NCI-H2029 (cell line): ENCODE data around the gene DNLZ.
A peak's percentile ranks its signal among the peaks of the same experiment; 100 is the strongest.

Experiments
- DNase-seq: peaks from one replicate; lab custom pipeline; 2025; lab: John Stamatoyannopoulos, UW

DNLZ gene

GRCh38 chr9:136343121-136343883 is 20.2 kb downstream of the DNLZ start:
- no peak for DNase-seq

DNA sequence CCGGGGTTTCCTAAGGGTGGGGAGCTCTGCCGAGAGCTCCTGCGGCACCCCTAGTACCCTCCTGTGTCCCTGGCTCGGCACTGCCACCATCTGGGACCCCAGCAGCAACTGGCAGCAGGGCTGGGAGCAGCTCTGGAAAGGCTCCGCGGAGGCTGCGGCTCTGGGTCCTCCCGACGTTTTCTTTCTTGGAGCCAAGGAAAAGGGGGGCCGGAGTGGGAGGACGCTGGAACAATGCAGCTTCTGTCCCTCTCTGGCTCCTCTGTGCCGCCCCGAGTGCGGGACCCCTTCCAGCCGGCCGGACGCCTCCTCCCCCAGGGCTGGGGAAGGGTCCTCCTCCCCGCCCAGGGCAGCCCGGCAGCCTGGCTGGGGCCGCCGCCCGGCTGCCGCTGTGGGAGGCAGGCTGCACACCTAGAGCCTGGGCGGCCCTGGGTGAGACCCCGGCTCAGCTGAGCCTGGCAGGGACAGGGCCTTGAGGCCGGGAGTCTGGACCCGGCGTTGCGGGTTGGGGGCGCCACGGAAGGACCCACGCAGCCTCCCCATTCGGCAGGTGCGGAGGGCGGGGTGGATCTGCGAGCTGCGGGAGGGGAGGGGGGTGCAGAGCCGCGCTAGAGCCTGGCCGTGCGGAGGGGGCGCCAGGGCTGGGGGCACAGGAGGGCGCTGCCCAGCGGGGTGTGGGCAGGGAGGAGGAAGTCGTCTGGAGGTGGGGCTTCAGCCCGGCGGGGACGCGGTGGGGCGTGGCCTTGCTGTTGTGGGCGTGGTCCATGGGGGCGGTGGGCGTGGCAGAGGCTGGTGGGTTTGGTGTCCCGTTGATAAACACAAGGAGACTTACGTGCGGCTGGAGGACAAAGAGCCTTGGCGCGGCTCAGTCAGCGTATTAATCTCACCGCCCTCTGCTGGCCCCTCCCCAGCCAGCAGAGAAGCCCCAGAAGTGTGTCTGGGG is 21.1 kb downstream of the DNLZ start:
- DNase-seq = peak; percentile 67

- no peak for DNase-seq
Measured at GRCh38 chr9:136341769-136342168, 21.8 kb downstream of the DNLZ start.

DNA sequence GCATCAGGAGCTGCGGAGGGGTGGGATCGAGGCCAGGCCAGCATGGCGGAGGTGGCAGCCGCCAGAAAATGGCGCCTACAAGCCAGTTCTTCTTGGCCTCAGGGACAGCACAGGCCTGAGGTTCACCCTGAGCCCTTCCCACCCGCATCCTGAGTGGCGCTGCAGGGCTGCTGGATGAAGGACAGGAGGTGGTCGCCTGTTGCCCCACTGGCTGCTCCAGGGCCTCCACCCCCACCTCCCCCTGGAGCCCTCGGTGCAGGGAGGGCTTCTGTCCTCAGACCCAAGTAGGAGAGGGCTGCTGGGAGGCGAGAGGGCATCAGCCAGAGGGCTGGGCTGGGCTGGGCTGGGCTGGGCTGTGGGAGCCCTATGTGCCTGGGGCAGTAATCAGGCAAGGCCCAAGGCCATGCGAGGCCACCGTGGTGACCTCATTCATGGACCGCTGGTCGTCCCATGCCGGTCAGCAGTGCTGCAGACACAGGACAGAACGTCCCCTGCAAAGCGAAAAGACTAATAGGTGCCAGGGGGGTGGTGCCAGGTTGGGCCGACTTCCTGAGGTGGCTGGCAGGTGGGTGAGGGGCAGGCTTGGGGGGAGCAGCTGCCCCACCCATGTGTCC is 22.4 kb downstream of the DNLZ start:
- no peak for DNase-seq

- no peak for DNase-seq
Measured at GRCh38 chr9:136340356-136341041, 23.0 kb downstream of the DNLZ start.

- no peak for DNase-seq
Measured at GRCh38 chr9:136339958-136340310, 23.6 kb downstream of the DNLZ start.

GRCh38 chr9:136339173-136339957 is 24.2 kb downstream of the DNLZ start:
- peak; percentile 26 for DNase-seq

GRCh38 chr9:136338511-136338910 is 25.0 kb downstream of the DNLZ start:
- no peak for DNase-seq

GRCh38 chr9:136337416-136338395 is 25.8 kb downstream of the DNLZ start:
- DNase-seq = no peak

DNA sequence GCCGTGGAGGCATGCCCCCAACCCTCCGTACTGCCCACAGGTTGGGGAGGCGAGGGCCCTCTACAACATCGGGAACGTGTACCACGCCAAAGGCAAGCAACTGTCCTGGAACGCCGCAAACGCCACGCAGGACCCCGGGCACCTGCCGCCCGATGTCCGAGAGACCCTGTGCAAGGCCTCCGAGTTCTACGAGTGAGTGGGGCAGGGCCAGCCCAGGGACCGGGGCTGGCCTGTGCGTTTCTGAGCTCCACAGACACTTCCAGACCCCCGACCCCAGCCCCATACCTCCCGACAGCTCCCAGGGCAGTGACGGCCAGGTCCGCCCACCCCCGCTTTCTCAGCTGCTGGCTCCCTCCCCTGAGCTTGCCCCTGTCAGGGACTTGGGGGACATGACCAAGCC is 26.7 kb downstream of the DNLZ start:
- DNase-seq = no peak

DNA sequence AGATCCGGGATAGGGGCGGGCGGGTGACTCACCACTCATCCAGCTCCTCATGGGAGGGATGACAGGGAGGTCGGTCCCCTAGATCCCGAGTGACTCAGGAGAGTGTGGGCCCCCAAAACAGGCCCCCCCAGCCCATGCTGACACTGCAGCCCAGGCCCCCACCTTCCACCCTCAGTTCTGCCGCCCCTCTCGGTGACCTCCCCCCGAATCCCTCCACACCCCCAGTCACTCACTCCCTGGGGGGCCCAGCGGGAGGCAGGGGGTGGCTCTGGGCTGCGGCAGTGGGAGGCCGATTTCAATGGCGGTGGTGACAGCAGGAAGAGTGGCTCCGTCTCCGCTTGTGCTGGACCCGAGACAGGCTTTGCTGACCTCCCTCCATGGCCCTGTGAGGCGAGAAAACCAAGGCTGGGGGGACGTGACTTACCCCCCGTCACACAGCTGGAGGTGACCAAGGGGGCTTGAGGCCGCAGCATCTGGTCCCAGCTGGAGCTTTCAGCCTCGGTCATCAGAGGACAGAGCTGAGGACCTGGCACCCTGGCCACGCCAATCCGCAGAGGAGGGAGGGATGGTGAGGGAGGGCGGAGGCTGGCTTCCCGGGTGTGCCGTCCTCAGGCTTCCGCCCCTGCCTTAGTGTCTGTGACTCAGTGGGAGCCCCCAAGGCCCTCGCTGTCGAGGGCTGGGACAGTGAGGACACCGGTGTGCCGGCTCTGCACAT is 27.2 kb downstream of the DNLZ start:
- DNase-seq = no peak

- no peak for DNase-seq
Measured at GRCh38 chr9:136335296-136336155, 28.0 kb downstream of the DNLZ start.

DNA sequence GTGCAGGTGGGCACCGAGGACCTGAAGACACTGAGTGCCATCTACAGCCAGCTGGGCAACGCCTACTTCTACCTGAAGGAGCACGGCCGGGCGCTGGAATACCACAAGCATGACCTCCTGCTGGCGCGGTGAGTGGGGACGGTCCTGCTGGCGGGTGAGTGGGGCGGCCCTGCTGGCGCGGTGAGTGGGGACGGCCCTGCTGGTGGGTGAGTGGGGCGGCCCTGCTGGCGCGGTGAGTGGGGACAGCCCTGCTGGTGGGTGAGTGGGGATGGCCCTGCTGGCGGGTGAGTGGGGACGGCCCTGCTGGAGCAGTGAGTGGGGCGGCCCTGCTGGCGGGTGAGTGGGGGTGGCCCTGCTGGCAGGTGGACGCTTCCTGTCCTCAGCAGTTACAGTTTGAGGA is 29.0 kb downstream of the DNLZ start:
- no peak for DNase-seq

- DNase-seq = no peak
Measured at GRCh38 chr9:136333486-136333885, 30.1 kb downstream of the DNLZ start.

DNA sequence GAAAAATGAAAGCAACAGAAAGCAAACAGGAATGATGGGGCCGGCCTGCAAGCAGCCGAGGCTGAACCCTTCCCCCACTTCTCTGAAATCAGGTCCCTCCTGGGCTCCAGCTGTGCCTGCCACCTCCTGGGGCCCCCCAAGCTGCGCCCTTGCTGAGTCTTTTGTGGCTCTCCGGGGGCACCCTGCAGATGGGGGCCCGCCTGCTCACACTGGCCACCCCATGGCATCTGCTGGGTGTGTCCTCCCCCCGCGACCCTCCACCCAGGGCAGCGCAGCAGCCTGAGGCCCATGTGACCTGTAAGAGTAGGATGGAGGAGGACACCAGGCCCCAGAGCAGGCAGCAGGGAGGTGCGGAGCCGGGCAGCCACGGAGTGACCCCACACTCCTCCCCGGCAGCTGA is 30.5 kb downstream of the DNLZ start:
- DNase-seq = no peak

- no peak for DNase-seq
Measured at GRCh38 chr9:136332482-136332983, 31.0 kb downstream of the DNLZ start.

- no peak for DNase-seq
Measured at GRCh38 chr9:136331556-136332481, 31.7 kb downstream of the DNLZ start.
